Keratinocyte (primary cell): ENCODE data around the gene ZNF467. TPM values are rescaled to one million over a fixed set of nuclear protein-coding genes. Genes with fewer than 3 reads are reported as not detected.

Experiments
- DNase-seq: peaks from one replicate; pipeline ENCODE4 v3.0.0-alpha.2; 2011; ENCODE audit warnings: low read depth, missing footprints, low spot score
- FAIRE-seq: peaks from 2 replicates; lab custom pipeline; 2011; peaks lifted over from hg19 to GRCh38; lab: Jason Lieb, UNC
- H2AFZ ChIP-seq: 2 replicates; pipeline ENCODE4 v1.6.0; 2012; ENCODE audit warnings: low read length, control low read depth, inconsistent platforms; ENCODE audit not compliant: control insufficient read depth
- H3K27ac ChIP-seq: 2 replicates; pipeline ENCODE4 v1.5.1; 2011; ENCODE audit warnings: low read length; ENCODE audit not compliant: control insufficient read depth, insufficient read depth
- H3K27me3 ChIP-seq: 3 replicates; pipeline ENCODE4 v1.6.0; 2011; ENCODE audit warnings: low read length; ENCODE audit not compliant: control insufficient read depth, insufficient read depth; ENCODE audit errors: extremely low read depth
- H3K36me3 ChIP-seq, 2 experiments: 2 replicates in 1 of 2; 3 replicates in 1 of 2; pipeline ENCODE4 v1.5.1; 2011; ENCODE audit warnings: low read length in 2 of 2, mild to moderate bottlenecking in 1 of 2; ENCODE audit not compliant: control insufficient read depth in 2 of 2, insufficient read depth in 2 of 2; ENCODE audit errors: extremely low read depth in 1 of 2
- H3K4me1 ChIP-seq: 3 replicates; pipeline ENCODE4 v1.5.1; 2011; ENCODE audit warnings: low read length; ENCODE audit not compliant: control insufficient read depth, insufficient read depth; ENCODE audit errors: extremely low read depth
- H3K4me2 ChIP-seq: 3 replicates; pipeline ENCODE4 v1.6.0; 2011; ENCODE audit warnings: low read depth, low read length; ENCODE audit not compliant: control insufficient read depth, insufficient read depth; ENCODE audit errors: extremely low read depth
- H3K4me3 ChIP-seq, 3 experiments: fragments of 200-600 bp in 1 of 3; sonication (generic) in 1 of 3; 2 replicates in 2 of 3; 3 replicates in 1 of 3; pipeline ENCODE4 v1.5.1; 2011 to 2016; ENCODE audit warnings: low read length in 3 of 3, mild to moderate bottlenecking in 3 of 3, control low read depth in 2 of 3, inconsistent platforms in 1 of 3, low read depth in 1 of 3, mixed read lengths in 1 of 3, mixed run types in 1 of 3, moderate library complexity in 1 of 3; ENCODE audit not compliant: control insufficient read depth in 2 of 3, insufficient read depth in 2 of 3; ENCODE audit errors: extremely low read depth in 1 of 3
- H3K79me2 ChIP-seq: 2 replicates; pipeline ENCODE4 v1.6.0; 2012; ENCODE audit warnings: low read length; ENCODE audit not compliant: control insufficient read depth, insufficient read depth
- H3K9ac ChIP-seq: 3 replicates; pipeline ENCODE4 v1.6.0; 2011; ENCODE audit warnings: low read length; ENCODE audit not compliant: control insufficient read depth, insufficient read depth; ENCODE audit errors: extremely low read depth
- H3K9me1 ChIP-seq: 3 replicates; pipeline ENCODE4 v1.6.0; 2011; ENCODE audit warnings: low read length; ENCODE audit not compliant: control insufficient read depth, insufficient read depth; ENCODE audit errors: extremely low read depth
- H3K9me3 ChIP-seq: 2 replicates; pipeline ENCODE4 v1.5.1; 2012; ENCODE audit warnings: low read depth, low read length; ENCODE audit not compliant: control insufficient read depth
- H4K20me1 ChIP-seq: 3 replicates; pipeline ENCODE4 v1.6.0; 2011; ENCODE audit warnings: low read length; ENCODE audit not compliant: control insufficient read depth, insufficient read depth; ENCODE audit errors: extremely low read depth
- CTCF ChIP-seq, 3 experiments: IDR thresholded peaks in 1 of 3; conservative IDR thresholded peaks in 1 of 3; optimal IDR thresholded peaks in 1 of 3; 2 replicates in 2 of 3; 3 replicates in 1 of 3; pipeline versions ENCODE3 to v1.5.1; 2011; ENCODE audit warnings: low read length in 3 of 3, mild to moderate bottlenecking in 3 of 3, moderate library complexity in 2 of 3, control low read depth in 1 of 3, inconsistent platforms in 1 of 3; ENCODE audit not compliant: insufficient read depth in 2 of 3; ENCODE audit errors: extremely low read depth in 1 of 3
- EZH2 ChIP-seq: IDR thresholded peaks from one replicate; pipeline ENCODE4 v1.6.1; 2012; ENCODE audit warnings: inconsistent platforms, mild to moderate bottlenecking, low read length, moderate library complexity
- dilution Hi-C: fragments of 300-500 bp; cut with MboI; formaldehyde crosslinking; loops from one replicate; pipeline ENCODE4 v1.7.0; 2020; ENCODE audit warnings: low sequenced_read_pairs; ENCODE audit not compliant: extremely low pct_ligation_motif_present
- polyA plus RNA-seq, 5 experiments: library from polyadenylated mRNA; depleted of rRNA in 3 of 5; stranded (reverse) in 3 of 5; stranded (forward) in 1 of 5; unstranded in 1 of 5; fragments of >200 nt; gene quantifications; 1 replicate in 1 of 5; 2 replicates in 3 of 5; 3 replicates in 1 of 5; pipeline versions ENCODE4 v1.2.1 to v1.2.3, GENCODE V29; 2011 to 2012; ENCODE audit warnings: missing spikeins in 2 of 5, low read depth in 1 of 5, low replicate concordance in 1 of 5

The ZNF467 gene
- polyA plus RNA-seq, 1 donor (not counting 4 experiments of a cell fraction or from before 2014, with no cell fraction given) = 0.31 TPM

- Histone ChIP-seq H3K27me3 (no peaks in the 10 kb centered on the region), H3K4me3 (no peak overlapping the region)
Observed at GRCh38 chr7:149808311-149808710, 34.9 kb upstream of the ZNF467 start.

DNA sequence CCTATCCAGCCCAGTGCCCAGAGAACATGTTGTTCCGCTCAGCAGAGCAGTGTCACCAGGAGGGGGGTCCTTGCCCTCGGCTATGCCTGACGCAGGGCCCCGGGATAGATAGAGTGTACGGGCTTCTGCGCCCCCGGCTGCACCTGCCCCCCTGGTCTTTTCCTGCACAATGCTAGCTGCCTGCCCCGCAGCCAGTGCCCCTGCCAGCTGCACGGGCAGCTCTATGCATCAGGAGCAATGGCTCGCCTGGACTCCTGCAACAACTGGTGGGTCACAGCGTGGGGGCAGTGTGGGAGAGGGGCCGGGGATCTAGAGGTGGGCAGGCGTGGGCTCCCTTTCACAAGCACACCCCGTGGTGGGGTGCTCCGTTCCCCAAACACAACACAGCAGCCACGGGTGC is 33.3 kb upstream of the ZNF467 start:
- dilution Hi-C loops = no loop called here
- FAIRE-seq = no peak

More at GRCh38 chr7:149808311-149808710, 34.9 kb upstream of the ZNF467 start:
- H3K4me2 ChIP-seq = no peak overlapping the region
- H3K4me1 ChIP-seq = no peaks in the 10 kb centered on the region
- H3K79me2 ChIP-seq = no peaks in the 10 kb centered on the region
- FAIRE-seq (no peak), DNase-seq (no peak)
- no peaks in the 10 kb centered on the region for H3K9me3 ChIP-seq
- no peaks in the 10 kb centered on the region for H4K20me1 ChIP-seq
- H3K9me1 ChIP-seq = no peaks in the 10 kb centered on the region
- H3K9ac ChIP-seq = no peak overlapping the region
- no peak for TF ChIP-seq CTCF (optimal IDR thresholded peaks at IDR 0.05 in 1 of 3, IDR thresholded peaks at IDR 0.05 in 1 of 3, conservative IDR thresholded peaks at IDR 0.05 in 1 of 3; ENCODE audit: extremely low read depth in 1 of 3, insufficient read depth in 2 of 3, low read length in 3 of 3)
- no peak for TF ChIP-seq EZH2
- H2AFZ ChIP-seq = no peak overlapping the region
- dilution Hi-C loops = no loop called here
- H3K27ac ChIP-seq = no peak overlapping the region
- no peaks in the 10 kb centered on the region for H3K36me3 ChIP-seq

More for the DNA sequence above, 33.3 kb upstream of the ZNF467 start:
- Histone ChIP-seq H3K9ac (no peak overlapping the region), H4K20me1 (no peaks in the 10 kb centered on the region), H3K79me2 (no peaks in the 10 kb centered on the region), H3K4me2 (no peak overlapping the region), H3K27ac (no peak overlapping the region), H2AFZ (no peak overlapping the region), H3K9me1 (no peaks in the 10 kb centered on the region), H3K9me3 (no peaks in the 10 kb centered on the region), H3K4me1 (no peaks in the 10 kb centered on the region), H3K27me3 (no peaks in the 10 kb centered on the region), H3K4me3 (no peak overlapping the region), H3K36me3 (no peaks in the 10 kb centered on the region)
- TF ChIP-seq CTCF (optimal IDR thresholded peaks at IDR 0.05 in 1 of 3, IDR thresholded peaks at IDR 0.05 in 1 of 3, conservative IDR thresholded peaks at IDR 0.05 in 1 of 3; ENCODE audit: extremely low read depth in 1 of 3, insufficient read depth in 2 of 3, low read length in 3 of 3) = no peak
- TF ChIP-seq EZH2 = no peak
- DNase-seq = no peak
